Epithelial cell of proximal tubule (primary cell): ENCODE results near the gene NLK. TPM values are rescaled to one million over a fixed set of nuclear protein-coding genes. Genes with fewer than 3 reads are reported as not detected.
"Not testable (repeated sequence)": the region's sequence is repeated elsewhere in the genome, so short reads cannot be mapped to it uniquely, and the experiment has no call there.

Experiments used
- DNase-seq: peaks from one replicate; pipeline ENCODE4 v3.0.0-alpha.2; 2011; ENCODE audit warnings: low read depth
- H3K4me3 ChIP-seq: 2 replicates; pipeline ENCODE4 v1.5.1; 2011; ENCODE audit warnings: low read depth, mild to moderate bottlenecking, low read length
- total RNA-seq: library from RNA; depleted of rRNA; stranded (reverse); fragments of >200 nt; gene quantifications from 2 replicates; pipeline ENCODE4 v1.2.3, GENCODE V29; 2015
- TF ChIP-seq, protein P1 (sequence below): conservative IDR thresholded peaks from 2 replicates; pipeline ENCODE4 v1.5.1; 2012; ENCODE audit warnings: low read depth, mild to moderate bottlenecking, low read length

NLK gene
- total RNA-seq, 1 donor from 2014 or later = 18.6 TPM

DNA sequence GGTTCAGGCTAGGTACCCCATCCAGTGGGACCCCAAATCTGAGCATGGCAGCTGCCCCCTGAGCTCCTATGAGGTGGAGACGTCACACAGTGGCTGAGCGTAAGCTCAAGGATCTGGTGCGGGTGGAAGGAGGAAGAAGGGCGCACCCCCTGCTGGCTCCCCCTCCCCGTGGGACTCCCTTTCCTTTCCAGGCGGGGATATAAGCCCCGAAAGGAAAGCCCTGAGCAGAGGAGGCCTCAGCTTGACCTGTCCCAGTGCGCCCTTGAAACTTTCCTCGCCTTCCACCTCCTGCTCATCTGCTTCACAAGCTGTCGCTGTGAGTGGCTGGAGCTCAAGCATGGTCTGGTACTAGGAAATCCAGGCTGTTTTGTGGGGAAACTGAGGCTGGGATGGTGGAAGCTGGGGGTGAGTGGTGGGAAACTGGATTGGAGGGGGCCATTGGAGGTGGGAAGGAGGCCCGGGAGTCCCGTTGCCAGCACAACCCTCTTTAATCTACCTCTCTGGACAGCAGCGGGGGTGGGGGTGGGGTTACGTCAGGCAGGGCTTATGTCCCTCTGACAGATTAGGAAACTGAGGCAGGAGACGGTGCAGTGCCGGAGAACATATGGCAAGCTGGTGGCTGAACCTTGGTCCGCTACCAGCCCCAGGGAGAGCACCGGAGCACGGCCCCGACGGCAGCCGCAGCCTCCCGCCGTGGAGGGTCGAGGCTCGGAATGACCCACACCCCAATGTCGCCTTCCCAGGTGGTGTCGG is 184.3 kb downstream of the NLK start:
- TF ChIP-seq, protein P1, sequence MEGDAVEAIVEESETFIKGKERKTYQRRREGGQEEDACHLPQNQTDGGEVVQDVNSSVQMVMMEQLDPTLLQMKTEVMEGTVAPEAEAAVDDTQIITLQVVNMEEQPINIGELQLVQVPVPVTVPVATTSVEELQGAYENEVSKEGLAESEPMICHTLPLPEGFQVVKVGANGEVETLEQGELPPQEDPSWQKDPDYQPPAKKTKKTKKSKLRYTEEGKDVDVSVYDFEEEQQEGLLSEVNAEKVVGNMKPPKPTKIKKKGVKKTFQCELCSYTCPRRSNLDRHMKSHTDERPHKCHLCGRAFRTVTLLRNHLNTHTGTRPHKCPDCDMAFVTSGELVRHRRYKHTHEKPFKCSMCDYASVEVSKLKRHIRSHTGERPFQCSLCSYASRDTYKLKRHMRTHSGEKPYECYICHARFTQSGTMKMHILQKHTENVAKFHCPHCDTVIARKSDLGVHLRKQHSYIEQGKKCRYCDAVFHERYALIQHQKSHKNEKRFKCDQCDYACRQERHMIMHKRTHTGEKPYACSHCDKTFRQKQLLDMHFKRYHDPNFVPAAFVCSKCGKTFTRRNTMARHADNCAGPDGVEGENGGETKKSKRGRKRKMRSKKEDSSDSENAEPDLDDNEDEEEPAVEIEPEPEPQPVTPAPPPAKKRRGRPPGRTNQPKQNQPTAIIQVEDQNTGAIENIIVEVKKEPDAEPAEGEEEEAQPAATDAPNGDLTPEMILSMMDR = no peak
- peak overlapping the region; percentile 68 for H3K4me3 ChIP-seq

DNA sequence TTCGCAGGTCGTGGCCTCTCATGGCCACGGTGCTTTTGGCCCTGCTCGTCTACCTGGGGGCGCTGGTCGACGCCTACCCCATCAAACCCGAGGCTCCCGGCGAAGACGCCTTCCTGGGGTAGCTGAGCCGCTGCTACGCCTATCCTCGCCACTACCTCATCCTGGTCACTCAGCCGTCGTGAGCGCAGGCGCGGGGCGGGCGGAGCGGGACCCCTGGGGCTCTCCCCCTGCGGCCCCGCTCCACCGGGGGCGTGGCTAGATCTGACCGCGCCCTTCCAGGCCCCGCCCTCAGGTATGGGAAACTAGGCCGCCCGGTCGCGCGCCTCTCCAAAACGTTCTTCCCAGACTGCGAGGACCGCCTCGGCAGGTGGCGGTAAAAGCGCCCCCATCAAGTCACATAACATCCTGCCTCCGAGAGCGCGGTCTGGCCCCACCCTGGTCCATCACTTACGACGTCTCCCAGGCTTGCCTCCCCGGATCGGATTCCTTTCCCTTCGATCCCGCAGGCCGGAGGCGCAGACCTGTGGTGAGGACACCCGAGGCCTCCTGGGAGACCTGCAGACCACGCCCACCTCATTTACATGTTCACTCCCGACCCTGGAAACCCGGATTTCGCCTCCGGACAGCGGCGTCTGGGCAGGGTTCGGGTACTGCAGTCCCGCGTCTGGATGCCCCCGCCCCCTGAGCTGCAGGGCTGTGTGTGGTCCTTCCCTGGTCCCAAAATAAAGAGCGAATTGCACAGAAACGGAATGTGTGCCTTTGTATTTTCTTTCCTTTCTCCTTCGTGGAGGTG is 185.0 kb downstream of the NLK start:
- H3K4me3 ChIP-seq = peak overlapping the region; percentile 68
- DNase-seq = no peak

More for the DNA sequence above, 184.3 kb downstream of the NLK start:
- DNase-seq = no peak

DNA sequence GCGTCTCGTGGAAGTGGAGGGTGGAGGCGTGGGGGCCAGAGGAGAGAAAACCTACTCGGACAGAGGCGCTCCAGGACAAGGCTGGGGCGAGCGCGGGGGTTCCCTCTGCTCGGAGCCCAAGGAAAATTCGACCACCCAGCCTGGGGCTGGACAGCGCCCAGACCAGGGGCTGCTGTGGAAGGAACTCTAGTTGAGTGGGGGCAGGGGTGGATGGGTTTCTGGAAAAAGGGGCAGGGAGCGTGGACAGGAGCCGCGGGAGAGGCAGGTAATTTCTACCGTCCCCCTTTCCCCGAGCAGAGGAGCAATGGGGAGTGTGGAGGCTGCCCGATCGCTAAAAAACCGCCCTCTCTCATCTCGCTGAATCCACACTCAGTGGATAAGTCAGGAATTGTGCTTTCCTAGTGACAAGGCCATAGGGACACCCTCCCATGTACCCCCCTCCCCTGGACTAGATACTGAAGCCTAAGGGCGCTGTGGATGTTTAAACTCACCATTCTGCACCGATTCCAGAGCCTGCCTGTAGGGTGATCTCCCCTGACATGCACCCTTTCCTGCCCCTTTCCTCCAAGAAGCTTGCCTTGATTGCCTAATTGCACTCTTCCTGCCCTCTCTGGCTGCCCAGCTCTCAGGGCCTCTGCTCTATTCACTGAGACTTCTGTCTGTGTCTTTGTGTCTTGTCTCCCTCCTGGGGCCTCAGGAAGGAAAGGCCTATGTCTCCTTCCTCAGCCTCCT is 185.8 kb downstream of the NLK start:
- peak overlapping the region; percentile 68 for H3K4me3 ChIP-seq
- DNase-seq = no peak
- TF ChIP-seq, protein P1 = peak; percentile 35

More for the DNA sequence above, 185.0 kb downstream of the NLK start:
- TF ChIP-seq, protein P1 = peak; percentile 6

DNA sequence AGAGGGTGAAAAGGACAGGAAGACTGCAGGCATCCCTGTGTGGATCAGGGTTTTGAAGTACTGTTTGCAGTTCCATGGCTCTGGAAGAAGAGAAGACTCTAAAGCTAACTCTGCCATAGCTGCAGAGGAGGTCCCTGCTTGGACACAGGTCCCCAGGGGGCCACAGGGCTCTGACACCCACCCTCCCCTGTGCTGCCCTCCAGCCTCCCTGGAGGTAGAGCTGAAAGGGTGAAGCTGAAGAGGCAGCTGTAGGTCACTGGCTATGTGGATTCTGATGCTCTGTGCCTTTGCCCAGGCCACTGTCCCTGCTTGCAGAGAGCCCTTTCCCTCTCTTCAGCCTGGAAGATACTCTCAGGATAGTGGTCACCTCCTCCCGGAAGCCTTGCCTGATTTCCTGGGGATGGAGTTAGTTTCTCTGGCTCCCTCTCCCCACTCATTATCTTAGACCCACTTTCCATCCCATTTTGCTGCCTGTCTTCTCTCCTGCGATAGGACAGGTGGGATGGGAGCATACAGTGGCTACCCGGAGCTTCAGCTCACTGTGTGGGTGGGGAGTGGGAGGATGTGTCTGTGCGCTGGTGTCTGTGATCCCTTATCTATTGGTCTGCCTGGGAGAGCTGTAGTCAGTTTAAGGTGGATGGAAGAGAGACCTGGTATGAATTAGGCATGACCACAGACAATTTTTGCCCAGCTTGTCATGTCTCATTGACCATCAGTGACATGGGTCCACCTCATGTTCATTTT is 186.7 kb downstream of the NLK start:
- no peak overlapping the region for H3K4me3 ChIP-seq
- TF ChIP-seq, protein P1 = no peak
- no peak for DNase-seq

DNA sequence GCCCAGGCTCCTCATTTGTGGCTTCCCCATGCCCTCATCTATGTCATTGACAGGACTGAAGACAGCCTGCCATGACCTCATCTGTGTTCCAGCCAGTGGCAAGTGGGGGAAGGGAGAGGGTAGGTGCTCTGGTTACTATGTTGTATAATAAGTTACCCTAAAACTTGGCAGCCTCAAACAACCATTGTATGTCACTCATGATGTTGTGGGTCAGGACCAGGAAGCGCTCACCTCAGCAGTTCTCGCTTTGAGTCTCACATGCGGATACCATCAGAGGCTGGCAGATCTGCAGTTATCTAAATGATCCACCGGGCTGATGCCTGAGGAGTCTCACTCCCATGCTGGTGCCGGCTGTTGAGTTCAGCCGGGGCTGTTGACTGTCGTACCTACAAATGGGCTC is 187.5 kb downstream of the NLK start:
- TF ChIP-seq, protein P1 = no peak
- no peak overlapping the region for H3K4me3 ChIP-seq
- DNase-seq = no peak

DNA sequence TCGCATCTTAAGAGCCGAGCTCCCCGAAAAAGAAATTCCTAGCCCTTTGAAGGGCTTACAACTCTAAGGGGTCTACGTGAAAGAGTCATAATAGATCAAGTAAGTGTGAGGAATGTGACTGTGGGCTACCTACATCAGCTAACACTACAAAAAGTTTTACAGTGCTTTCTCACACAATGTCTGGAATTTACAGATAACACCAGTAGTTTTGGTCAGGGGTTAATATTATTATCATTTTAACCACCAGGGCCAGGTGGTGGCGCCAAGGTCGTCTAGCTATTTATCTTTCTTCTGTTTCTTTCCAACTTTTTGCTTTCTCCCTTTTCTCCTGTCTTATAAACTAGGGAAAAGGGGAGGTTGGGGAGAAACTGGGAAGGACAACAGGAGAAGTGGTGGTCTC is 188.1 kb downstream of the NLK start:
- DNase-seq, H3K4me3 ChIP-seq: not testable (repeated sequence)
- TF ChIP-seq, protein P1 = peak; percentile 14

DNA sequence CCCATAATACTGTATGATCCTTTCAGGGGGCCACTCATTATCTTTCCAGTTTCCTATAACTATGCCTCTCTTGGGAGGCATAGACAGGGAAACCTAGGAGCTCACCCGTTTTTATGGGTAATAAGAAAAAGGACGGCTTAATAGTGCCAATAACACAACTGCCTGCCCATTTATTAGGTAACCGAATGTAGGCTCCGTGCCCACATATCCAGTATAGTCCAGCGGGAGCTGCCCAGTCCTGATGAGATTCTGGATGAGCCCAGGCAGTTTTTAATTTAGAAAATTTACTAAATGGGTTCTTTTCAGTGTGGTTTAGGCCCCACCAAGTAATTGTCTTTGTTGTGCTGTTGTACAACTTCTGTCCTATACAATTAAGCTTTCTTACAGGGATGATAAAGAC is 189.1 kb downstream of the NLK start:
- DNase-seq = not testable (repeated sequence)

More for the DNA sequence above, 189.1 kb downstream of the NLK start:
- H3K4me3 ChIP-seq = not testable (repeated sequence)
